ENCODE results near the gene SRGAP1.
A peak's percentile ranks its signal among the peaks of the same experiment; 100 is the strongest.
"Not testable (repeated sequence)": the region's sequence is repeated elsewhere in the genome, so short reads cannot be mapped to it uniquely, and the experiment has no call there.

SRGAP1 gene

GRCh38 chr12:64092507-64093196, 248.2 kb downstream of the SRGAP1 start:
- DNase-seq = no peak

DNA sequence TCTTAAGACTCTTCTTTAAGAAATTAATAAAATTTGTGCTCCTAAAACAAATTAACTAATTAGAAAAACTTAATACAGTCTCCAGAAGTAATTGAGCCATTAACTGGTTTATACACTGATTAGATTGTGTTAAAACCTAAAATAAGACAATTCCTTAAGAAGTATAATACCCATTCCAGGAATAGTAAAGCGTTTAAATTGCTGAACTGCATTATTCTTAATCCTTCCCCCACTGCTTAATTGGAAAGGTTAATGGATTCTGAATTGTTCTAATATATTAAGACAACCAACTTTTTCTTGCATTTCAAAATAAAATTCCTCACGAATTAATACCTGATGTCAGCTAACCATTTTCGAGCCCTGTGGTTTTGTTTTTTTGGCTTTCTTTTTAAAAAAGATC, 249.2 kb downstream of the SRGAP1 start:
- no peak for DNase-seq

- DNase-seq = no peak
These were observed 253.0 kb downstream of the SRGAP1 start for GRCh38 chr12:64097366-64098105.

DNA sequence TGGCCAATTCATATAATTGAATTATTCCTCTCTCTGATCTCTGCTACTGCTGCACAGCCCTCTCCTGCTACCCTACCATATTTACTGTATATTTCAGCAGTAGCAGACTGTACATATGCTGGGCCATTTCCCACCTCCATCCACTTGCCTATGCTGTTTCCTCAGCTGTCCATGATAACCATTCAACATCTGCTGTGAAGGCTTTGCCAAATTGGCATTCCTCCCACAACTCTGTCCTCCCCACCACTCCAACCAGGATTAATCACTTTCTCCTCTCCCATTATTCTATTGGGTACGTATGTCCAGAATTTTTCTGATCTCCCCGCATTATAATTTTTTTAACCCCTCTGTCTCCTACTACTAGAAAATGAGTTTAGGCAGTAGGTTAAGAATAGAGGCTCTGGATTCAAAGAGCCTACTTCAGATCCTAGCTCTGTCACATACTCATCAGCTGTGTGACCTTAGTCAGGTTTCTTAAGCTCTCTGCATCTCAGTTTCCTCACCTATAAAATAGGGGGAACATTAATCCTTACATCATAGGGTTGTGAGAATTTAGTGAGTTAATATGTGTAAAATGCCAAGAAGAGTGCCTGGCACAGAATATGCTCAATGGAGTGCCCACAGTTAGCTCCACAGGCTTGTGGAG, 254.3 kb downstream of the SRGAP1 start:
- DNase-seq = no peak

- no peak for DNase-seq
These were observed 254.9 kb downstream of the SRGAP1 start for GRCh38 chr12:64099397-64099796.

DNA sequence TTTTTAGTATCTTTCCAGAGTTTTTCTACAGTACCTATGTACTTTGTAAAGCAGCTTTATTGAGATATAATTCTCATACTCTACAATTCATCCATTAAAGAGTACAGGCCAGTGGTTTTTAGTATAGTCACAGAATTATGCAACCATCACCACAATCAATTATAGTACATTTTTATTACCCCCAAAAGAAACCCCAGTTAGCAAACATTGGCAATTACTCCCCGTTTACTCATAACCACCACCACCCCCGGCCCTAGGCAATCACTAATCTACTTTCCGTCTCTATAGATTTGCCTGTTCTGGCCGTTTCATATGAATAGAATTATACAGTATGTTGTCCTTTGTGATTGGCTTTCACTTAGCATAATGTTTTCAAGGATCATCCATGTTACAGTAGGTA, 257.8 kb downstream of the SRGAP1 start:
- DNase-seq = no peak

DNA sequence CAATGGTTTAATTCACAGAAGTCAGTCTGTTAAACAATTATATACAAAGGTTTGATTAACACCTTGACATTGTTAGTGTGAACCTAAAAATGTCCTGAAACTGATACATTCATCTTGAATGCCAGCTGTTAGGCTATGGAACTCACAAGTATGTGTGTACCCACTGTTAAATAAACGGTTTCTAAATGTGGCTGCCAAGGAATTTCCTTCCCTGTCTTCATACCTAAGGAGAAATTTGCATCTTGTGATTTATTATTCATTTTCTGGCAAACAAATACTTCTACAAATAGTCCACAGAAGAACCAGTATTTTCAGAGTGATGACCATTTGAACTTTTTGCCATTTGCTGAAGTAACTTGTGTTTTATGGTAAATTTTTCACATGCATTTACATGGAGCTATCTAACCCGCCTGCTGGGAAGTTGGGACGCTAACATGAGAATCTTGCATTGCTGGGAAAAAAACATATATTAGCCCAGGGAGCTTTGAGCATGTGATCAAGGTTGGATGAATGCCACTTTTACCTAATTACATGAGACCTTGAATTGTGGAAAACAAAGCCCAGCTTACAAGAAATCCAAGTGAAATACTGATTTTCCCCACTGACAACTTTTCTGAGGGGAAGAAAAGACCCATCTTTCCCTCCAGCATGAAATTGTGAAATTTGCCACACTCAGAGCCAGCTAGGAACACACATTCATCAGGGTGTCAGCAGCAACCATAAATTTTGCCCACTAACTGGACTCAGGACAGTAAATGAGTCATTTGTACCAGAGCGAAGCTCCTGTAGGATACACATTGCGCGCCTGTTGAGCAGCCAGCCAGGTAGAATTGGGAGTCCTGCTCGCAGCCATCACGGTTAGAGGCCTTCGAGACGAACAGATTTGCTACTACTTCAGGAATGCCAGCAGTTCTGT, 259.6 kb downstream of the SRGAP1 start:
- no peak for DNase-seq

GRCh38 chr12:64105026-64105425, 260.5 kb downstream of the SRGAP1 start:
- no peak for DNase-seq

DNA sequence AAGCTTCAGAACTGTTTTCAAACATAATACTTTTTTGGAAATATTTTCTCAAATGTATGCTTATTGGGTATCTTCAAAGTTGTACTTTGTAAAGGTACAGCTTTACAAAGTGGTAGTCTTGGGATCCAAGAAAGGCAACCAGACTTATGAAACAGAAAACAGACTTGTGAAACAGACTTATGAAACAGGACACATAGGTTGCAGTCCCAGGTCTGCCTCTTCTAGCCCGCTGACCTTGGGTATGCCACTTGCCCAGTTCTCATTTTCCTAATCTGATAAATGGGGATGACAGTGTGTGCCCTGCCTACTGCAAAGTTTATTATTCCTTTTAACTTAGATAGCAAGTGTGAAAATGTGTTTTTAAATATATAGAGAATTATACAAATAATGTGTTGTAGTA, 263.3 kb downstream of the SRGAP1 start:
- no peak for DNase-seq

- DNase-seq = no peak
These were observed 265.2 kb downstream of the SRGAP1 start for GRCh38 chr12:64109706-64110105.

DNA sequence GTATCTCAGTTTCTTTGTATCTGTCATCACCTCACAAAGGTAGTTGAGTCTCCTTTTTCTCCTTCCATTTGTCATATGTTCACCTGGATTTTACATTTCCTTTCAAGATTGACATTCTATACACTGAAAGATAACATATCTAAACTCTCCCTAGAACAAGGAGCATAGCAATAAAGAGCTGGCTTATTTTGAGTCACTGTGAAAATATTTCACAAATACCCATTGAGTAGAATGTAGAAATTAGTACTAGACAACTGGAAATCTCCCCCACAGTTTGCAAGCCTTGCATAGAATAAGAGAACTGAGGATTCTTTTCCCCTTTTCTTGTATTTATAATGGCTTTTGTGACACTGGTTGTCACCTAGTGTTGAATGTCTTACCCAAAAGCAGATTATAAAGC, 266.4 kb downstream of the SRGAP1 start:
- DNase-seq = no peak

DNA sequence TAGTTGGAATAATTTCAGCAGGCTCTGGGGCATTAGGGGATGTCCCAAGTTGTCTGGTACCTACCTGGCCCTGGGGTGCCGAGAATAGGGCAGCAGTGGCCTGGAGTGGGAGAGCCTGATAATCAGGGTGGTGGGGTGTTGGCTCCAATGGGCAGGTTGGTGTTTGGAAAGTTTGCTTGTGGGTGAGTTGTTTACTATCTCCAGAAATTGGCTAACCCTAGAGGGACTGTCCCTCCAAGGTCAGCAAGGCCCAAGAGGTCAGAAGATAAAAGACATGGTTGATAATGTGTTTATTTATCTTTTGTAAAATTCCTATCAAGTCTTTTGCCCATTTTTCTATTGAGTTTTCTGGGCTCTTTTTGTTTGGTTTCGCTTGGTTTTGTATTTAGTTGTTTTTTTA, 272.5 kb downstream of the SRGAP1 start:
- DNase-seq = no peak

DNA sequence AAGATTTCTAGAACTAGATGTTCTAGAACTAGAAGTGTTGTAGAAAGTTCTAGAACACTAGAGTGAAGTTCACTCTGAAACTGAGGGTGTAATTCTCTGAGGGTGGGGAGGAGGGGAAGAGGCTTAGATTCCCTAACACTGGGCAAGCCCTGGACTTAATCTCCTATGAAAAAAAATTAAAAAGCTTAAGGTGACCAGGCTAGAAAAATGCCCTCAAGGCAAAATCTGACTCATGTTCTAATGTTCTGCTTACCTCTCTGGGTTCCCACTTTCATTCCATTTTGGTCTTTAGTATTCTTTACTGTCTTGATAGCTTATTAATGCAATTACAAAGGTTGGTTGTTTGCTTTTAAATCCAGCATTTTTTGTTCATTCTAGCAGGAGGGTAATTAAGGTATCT, 276.1 kb downstream of the SRGAP1 start:
- DNase-seq = peak in 1 of 2 experiments; percentile 23

DNA sequence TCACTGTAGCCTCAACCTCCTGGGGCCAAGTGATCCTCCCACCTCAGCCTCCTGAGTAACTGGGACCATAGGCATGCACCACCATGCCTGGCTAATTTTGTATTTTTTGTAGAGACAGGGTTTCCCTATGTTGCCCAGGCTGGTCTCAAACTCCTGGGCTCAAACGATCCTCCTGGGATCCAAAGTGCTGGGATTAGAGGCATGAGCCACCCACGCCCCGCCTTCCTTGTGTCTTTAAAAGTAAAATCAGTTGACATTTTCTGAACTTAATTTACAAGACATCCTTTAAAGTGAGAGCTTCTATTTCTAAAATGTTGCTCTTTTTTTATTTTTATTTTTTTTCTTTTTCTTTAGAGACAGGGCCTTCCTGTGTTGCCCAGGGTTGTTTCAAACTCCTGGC, 276.6 kb downstream of the SRGAP1 start:
- not testable (repeated sequence) for DNase-seq

DNA sequence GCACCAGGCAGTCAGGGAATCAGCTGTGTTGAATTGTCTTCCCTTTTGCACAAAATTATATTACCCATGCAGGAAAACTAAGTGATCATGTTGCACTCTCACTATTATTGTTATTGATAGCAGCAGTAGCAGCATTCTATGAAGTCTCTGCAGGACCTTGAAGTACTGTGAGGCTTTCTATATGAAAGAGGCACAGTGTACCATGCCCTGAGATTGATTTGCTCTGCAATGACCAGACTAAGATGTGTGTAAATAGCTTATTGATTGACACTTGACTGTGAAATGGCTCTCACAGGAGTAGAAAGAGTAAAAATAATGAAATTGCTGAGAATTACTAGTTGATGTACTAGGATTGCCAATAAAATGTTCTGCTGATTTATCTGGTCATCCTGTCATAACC, 277.7 kb downstream of the SRGAP1 start:
- DNase-seq = no peak

- no peak for DNase-seq
These were observed 278.5 kb downstream of the SRGAP1 start for GRCh38 chr12:64122995-64123394.

- DNase-seq = no peak
These were observed 278.9 kb downstream of the SRGAP1 start for GRCh38 chr12:64123448-64123847.

- no peak for DNase-seq
These were observed 280.2 kb downstream of the SRGAP1 start for GRCh38 chr12:64124511-64125197.

DNA sequence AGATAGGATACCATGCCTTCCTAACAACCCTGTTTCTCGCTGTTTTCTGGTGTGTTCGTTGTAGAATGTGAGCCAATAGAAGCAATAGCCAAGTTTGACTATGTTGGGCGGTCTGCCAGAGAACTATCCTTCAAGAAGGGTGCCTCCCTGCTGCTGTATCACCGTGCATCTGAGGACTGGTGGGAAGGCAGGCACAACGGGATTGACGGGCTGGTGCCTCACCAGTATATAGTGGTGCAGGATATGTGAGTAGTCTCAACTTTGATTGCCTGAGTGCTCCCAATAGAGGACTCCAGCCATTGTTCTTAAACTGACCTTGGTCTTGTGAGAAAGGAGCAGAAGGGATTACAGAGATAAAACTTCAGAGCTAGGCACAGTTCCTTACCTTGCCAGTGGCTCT, 281.4 kb downstream of the SRGAP1 start:
- no peak for DNase-seq

GRCh38 chr12:64127811-64128210, 283.3 kb downstream of the SRGAP1 start:
- DNase-seq = no peak

GRCh38 chr12:64128366-64128765, 283.9 kb downstream of the SRGAP1 start:
- DNase-seq = no peak

DNA sequence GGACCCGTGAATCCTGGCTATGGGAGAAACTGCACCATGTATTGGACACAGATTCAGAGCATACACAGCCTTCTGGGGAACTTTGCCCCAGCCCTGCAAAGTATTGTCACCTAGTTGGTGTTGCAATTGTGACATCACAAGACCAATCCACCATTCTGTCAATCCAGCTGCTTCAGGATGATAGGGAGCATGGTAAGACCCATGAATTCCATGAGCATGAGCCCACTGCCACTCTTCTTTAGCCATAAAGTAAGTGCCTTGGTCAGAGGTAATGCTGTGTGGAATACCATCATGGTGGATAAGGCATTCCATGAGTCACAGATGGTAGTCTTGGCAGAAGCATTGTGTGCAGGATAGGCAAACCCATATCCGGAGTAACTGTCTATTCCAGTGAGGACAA, 286.0 kb downstream of the SRGAP1 start:
- not testable (repeated sequence) for DNase-seq
